Fibroblast of lung (primary cell): ENCODE measurements around the gene GPC3. TPM values are rescaled to one million over a fixed set of nuclear protein-coding genes. Genes with fewer than 3 reads are reported as not detected.

Experiments
- DNase-seq, 2 donors: peaks; one replicate each; pipeline versions ENCODE4 v3.0.0 to v3.0.0-alpha.2; 2010; ENCODE audit warnings: low read depth in 2 of 2
- H2AFZ ChIP-seq: 2 replicates; pipeline ENCODE4 v1.5.1; 2012; ENCODE audit warnings: low read length, control low read depth, inconsistent platforms
- H3K27ac ChIP-seq: 2 replicates; pipeline ENCODE4 v1.5.1; 2011; ENCODE audit warnings: low read length, control low read depth; ENCODE audit not compliant: insufficient read depth
- H3K27me3 ChIP-seq: 2 replicates; pipeline ENCODE4 v1.5.1; 2011; ENCODE audit warnings: mild to moderate bottlenecking, low read length; ENCODE audit not compliant: control insufficient read depth, insufficient read depth
- H3K36me3 ChIP-seq: 2 replicates; pipeline ENCODE4 v1.5.1; 2011; ENCODE audit warnings: low read length; ENCODE audit not compliant: control insufficient read depth, insufficient read depth
- H3K4me1 ChIP-seq: 2 replicates; pipeline ENCODE4 v1.5.1; 2011; ENCODE audit warnings: low read length; ENCODE audit not compliant: control insufficient read depth, insufficient read depth; ENCODE audit errors: extremely low read depth
- H3K4me2 ChIP-seq: 2 replicates; pipeline ENCODE4 v1.5.1; 2011; ENCODE audit warnings: low read length, control low read depth; ENCODE audit not compliant: insufficient read depth; ENCODE audit errors: extremely low read depth
- H3K4me3 ChIP-seq, 4 experiments: fragments of 200-600 bp in 1 of 4; sonication (generic) in 1 of 4; replicated peaks in 1 of 4; 2 replicates each; pipeline ENCODE4 v1.5.1; 2011 to 2016; ENCODE audit warnings: low read length in 4 of 4, low read depth in 3 of 4, mild to moderate bottlenecking in 3 of 4, control low read depth in 2 of 4, inconsistent platforms in 1 of 4, mixed read lengths in 1 of 4; ENCODE audit not compliant: insufficient read depth in 1 of 4; ENCODE audit errors: control extremely low read depth in 1 of 4
- H3K79me2 ChIP-seq: 2 replicates; pipeline ENCODE4 v1.5.1; 2012; ENCODE audit warnings: mild to moderate bottlenecking, low read length, inconsistent platforms; ENCODE audit not compliant: control insufficient read depth, insufficient read depth
- H3K9ac ChIP-seq: 2 replicates; pipeline ENCODE4 v1.5.1; 2011; ENCODE audit warnings: mild to moderate bottlenecking, low read length, control low read depth; ENCODE audit not compliant: insufficient read depth
- H3K9me3 ChIP-seq: 2 replicates; pipeline ENCODE4 v1.5.1; 2012; ENCODE audit warnings: low read depth, low read length; ENCODE audit not compliant: control insufficient read depth, insufficient read depth
- H4K20me1 ChIP-seq: 2 replicates; pipeline ENCODE4 v1.5.1; 2011; ENCODE audit warnings: low read length; ENCODE audit not compliant: control insufficient read depth, insufficient read depth; ENCODE audit errors: extremely low read depth
- CTCF ChIP-seq, 2 donors: IDR thresholded peaks in 1 of 2; conservative IDR thresholded peaks in 1 of 2; 1 replicate in 1 of 2; 2 replicates in 1 of 2; pipeline ENCODE4 v1.5.1; 2011 to 2012; ENCODE audit warnings: low read length in 2 of 2, control low read depth in 1 of 2, inconsistent platforms in 1 of 2, low read depth in 1 of 2, mild to moderate bottlenecking in 1 of 2
- EZH2 ChIP-seq: IDR thresholded peaks from 2 replicates; pipeline ENCODE4 v1.5.1; 2012; ENCODE audit warnings: low read length, control low read depth, mild to moderate bottlenecking; ENCODE audit errors: missing control alignments
- polyA plus RNA-seq, 2 donors: library from polyadenylated mRNA; depleted of rRNA in 1 of 2; stranded (reverse) in 1 of 2; unstranded in 1 of 2; fragments of >200 nt; gene quantifications; 2 replicates each; pipeline ENCODE4 v1.2.1, GENCODE V29; 2011 to 2012; ENCODE audit warnings: missing spikeins in 1 of 2
- total RNA-seq: library from RNA; depleted of rRNA; stranded (reverse); fragments of >200 nt; gene quantifications from 2 replicates; pipeline ENCODE4 v1.2.1, GENCODE V29; 2014

GPC3 gene
- total and polyA plus RNA-seq, 2 donors (not counting 1 experiment from before 2014, with no cell fraction given): 6.4 to 7.1 TPM

- Histone ChIP-seq H3K9ac (no peak overlapping the region), H3K4me3 (no peak overlapping the region), H3K9me3 (no peaks in the 10 kb centered on the region), H3K27ac (no peak overlapping the region), H3K27me3 (no peaks in the 10 kb centered on the region), H3K79me2 (no peaks in the 10 kb centered on the region), H3K4me1 (no peaks in the 10 kb centered on the region), H4K20me1 (no peaks in the 10 kb centered on the region), H3K4me2 (no peak overlapping the region), H3K36me3 (no peaks in the 10 kb centered on the region), H2AFZ (no peak overlapping the region)
- DNase-seq: peak in 1 of 2 donors; percentile 2
- TF ChIP-seq CTCF (conservative IDR thresholded peaks at IDR 0.05 in 1 of 2, IDR thresholded peaks at IDR 0.05 in 1 of 2; ENCODE audit: low read depth in 1 of 2, low read length in 2 of 2): no peak
- TF ChIP-seq EZH2: no peak
These were observed 132.5 kb downstream of the GPC3 start for GRCh38 chrX:133852837-133853356.

- Histone ChIP-seq H3K36me3 (no peaks in the 10 kb centered on the region), H3K27ac (no peak overlapping the region), H3K4me3 (no peak overlapping the region), H3K4me2 (no peak overlapping the region), H3K9me3 (no peaks in the 10 kb centered on the region), H3K27me3 (no peaks in the 10 kb centered on the region), H3K79me2 (no peaks in the 10 kb centered on the region), H4K20me1 (no peaks in the 10 kb centered on the region), H3K4me1 (no peaks in the 10 kb centered on the region), H3K9ac (no peak overlapping the region), H2AFZ (no peak overlapping the region)
- TF ChIP-seq CTCF (conservative IDR thresholded peaks at IDR 0.05 in 1 of 2, IDR thresholded peaks at IDR 0.05 in 1 of 2; ENCODE audit: low read depth in 1 of 2, low read length in 2 of 2) (no peak), EZH2 (no peak)
- no peak for DNase-seq
These were observed 133.0 kb downstream of the GPC3 start for GRCh38 chrX:133852401-133852800.

GRCh38 chrX:133850399-133850798 lies 135.0 kb downstream of the GPC3 start:
- no peak overlapping the region for H3K27ac ChIP-seq
- H3K27me3 ChIP-seq: no peaks in the 10 kb centered on the region
- no peak for DNase-seq
- H3K9ac ChIP-seq: no peak overlapping the region
- no peaks in the 10 kb centered on the region for H3K36me3 ChIP-seq
- no peaks in the 10 kb centered on the region for H3K4me1 ChIP-seq
- no peak overlapping the region for H3K4me2 ChIP-seq
- H2AFZ ChIP-seq: no peak overlapping the region
- no peaks in the 10 kb centered on the region for H3K9me3 ChIP-seq
- no peaks in the 10 kb centered on the region for H3K79me2 ChIP-seq
- no peak for TF ChIP-seq CTCF (conservative IDR thresholded peaks at IDR 0.05 in 1 of 2, IDR thresholded peaks at IDR 0.05 in 1 of 2; ENCODE audit: low read depth in 1 of 2, low read length in 2 of 2)
- TF ChIP-seq EZH2: no peak
- no peaks in the 10 kb centered on the region for H4K20me1 ChIP-seq
- no peak overlapping the region for H3K4me3 ChIP-seq
